RWPE1 (cell line): ENCODE results near the gene CDC26.

Source experiments
- CTCF ChIA-PET: fragments of 350-600 bp; sonication (Branson Sonifier 250); formaldehyde crosslinking; extraction: SDS; loops from one replicate; lab custom pipeline; 2021; lab: Yijun Ruan, JAX
- POLR2A ChIA-PET: fragments of 400-600 bp; formaldehyde crosslinking; extraction: SDS; loops from one replicate; lab custom pipeline; 2020; ENCODE audit warnings: antibody characterized with exemption; ENCODE audit not compliant: low non-redundant PET; lab: Yijun Ruan, JAX
- DNase-seq: peaks from one replicate; pipeline ENCODE4 v3.0.0; 2012; ENCODE audit warnings: low spot score
- H3K27ac ChIP-seq: fragments of 450-650 bp; 2 replicates; pipeline ENCODE4 v1.5.1; 2017
- CTCF ChIP-seq: fragments of 450-650 bp; conservative IDR thresholded peaks from 2 replicates; pipeline ENCODE4 v1.5.1; 2017; ENCODE audit warnings: low read depth, mild to moderate bottlenecking

The CDC26 gene

DNA sequence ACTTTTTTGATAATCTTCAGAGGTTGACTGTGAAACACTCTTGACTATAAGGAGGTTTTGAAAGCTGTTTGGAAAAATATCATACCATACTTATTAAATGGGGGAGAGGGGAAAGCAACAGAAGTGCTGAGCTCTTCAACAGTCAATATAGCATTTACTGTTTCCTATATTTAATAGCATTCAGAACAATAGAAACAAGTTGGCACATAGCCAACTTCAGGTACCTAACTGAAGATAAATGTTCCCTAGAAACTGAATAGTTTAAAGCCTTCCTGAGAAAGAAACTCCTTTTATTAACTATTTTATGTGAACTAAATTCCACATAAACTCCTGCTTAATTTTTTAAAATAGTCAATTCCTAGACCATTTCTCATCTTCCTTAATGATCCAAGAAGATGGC, 27.7 kb downstream of the CDC26 start:
- H3K27ac ChIP-seq = no peak overlapping the region
- CTCF ChIA-PET = interaction anchor here (1.1 to 1.2 kb wide), 2 partner anchors 8 to 27 kb away, joined by 4 to 5 read pairs; no protein-coding TSS in a partner anchor
- TF ChIP-seq CTCF = no peak
- POLR2A ChIA-PET = no interaction called here
- no peak for DNase-seq

DNA sequence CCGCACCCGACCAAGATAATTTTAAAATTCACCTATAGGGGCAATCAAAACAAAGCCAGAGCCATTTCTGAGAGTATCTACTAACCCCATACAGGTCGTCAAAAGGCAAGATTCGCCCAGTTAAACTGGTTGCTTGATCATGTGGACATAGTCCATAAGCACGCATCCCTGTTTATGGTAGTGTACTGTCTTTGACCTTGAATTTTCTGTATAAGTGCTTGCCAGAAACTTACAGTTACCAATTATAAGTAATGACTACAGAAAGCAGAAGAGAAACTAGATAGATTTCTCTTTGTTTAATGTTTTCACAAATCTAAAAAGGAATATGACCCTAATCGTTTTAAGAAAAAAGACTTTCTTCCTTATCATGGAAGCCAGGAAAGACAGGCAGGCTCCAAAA, 28.4 kb downstream of the CDC26 start:
- no peak overlapping the region for H3K27ac ChIP-seq
- DNase-seq = no peak
- POLR2A ChIA-PET = no interaction called here
- CTCF ChIA-PET = no interaction called here
- no peak for TF ChIP-seq CTCF

- H3K27ac ChIP-seq = no peak overlapping the region
- no peak for DNase-seq
- ChIA-PET CTCF (interaction anchor here (0.6 kb wide), 1 partner anchor 27 kb away, joined by 4 read pairs; no protein-coding TSS in a partner anchor), POLR2A (no interaction called here)
- TF ChIP-seq CTCF = no peak
These were observed 29.5 kb downstream of the CDC26 start for GRCh38 chr9:113245894-113246293.

- ChIA-PET POLR2A (no interaction called here), CTCF (no interaction called here)
- TF ChIP-seq CTCF = no peak
- no peak for DNase-seq
- no peak overlapping the region for H3K27ac ChIP-seq
These were observed 30.8 kb downstream of the CDC26 start for GRCh38 chr9:113244556-113244955.

- POLR2A ChIA-PET = no interaction called here
- TF ChIP-seq CTCF = no peak
- no peak overlapping the region for H3K27ac ChIP-seq
- no peak for DNase-seq
- CTCF ChIA-PET = interaction anchor here (0.5 kb wide), 1 partner anchor 77 kb away, joined by 3 read pairs; no protein-coding TSS in a partner anchor
These were observed 34.2 kb downstream of the CDC26 start for GRCh38 chr9:113241161-113241560.

DNA sequence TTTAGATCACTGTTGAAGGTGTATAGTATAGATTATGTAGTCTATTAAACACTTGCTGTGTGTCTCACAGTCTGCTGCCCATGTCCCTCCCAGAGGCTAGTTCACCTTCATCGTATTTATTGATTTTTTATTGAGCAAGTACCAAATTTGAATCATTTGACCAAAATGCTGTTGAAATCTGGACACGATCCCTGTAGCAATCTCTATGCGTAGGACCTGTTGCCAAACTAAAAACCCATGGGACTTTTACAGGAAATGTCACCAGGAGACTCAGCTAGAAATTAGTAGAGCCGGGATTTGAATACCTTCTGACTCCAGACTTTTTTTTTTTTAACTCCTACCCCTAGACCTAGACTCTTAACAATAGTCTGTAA, 36.5 kb downstream of the CDC26 start:
- DNase-seq = no peak
- ChIA-PET POLR2A (no interaction called here), CTCF (interaction anchor here (0.6 to 1.0 kb wide), 2 partner anchors 9 to 192 kb away, joined by 4 to 5 read pairs; no protein-coding TSS in a partner anchor)
- no peak overlapping the region for H3K27ac ChIP-seq
- TF ChIP-seq CTCF = no peak
